ENCODE results near the gene TMEM35B.

- no peak for TF ChIP-seq CTCF (IDR thresholded peaks at IDR 0.05; ENCODE audit: low read depth, low read length, poor library complexity, severe bottlenecking)
- TF ChIP-seq EZH2phosphoT487 (IDR thresholded peaks at IDR 0.05; ENCODE audit: borderline replicate concordance, low read length): no peak
Measured at GRCh38 chr1:35030338-35030737, 45.2 kb upstream of the TMEM35B start.
